NCI-H748 (cell line): ENCODE results near the gene NPVF.

Source experiments
- DNase-seq: peaks from one replicate; lab custom pipeline; 2025; ENCODE audit not compliant: unreplicated experiment; lab: John Stamatoyannopoulos, UW

The NPVF gene

GRCh38 chr7:25179325-25179724 is 49.0 kb downstream of the NPVF start:
- no peak for DNase-seq
